ENCODE measurements around the gene PHF23. TPM values are rescaled to one million over a fixed set of nuclear protein-coding genes. Genes with fewer than 3 reads are reported as not detected.

The PHF23 gene
- total RNA-seq, 1 experiment from 2014 or later = 45.8 TPM

DNA sequence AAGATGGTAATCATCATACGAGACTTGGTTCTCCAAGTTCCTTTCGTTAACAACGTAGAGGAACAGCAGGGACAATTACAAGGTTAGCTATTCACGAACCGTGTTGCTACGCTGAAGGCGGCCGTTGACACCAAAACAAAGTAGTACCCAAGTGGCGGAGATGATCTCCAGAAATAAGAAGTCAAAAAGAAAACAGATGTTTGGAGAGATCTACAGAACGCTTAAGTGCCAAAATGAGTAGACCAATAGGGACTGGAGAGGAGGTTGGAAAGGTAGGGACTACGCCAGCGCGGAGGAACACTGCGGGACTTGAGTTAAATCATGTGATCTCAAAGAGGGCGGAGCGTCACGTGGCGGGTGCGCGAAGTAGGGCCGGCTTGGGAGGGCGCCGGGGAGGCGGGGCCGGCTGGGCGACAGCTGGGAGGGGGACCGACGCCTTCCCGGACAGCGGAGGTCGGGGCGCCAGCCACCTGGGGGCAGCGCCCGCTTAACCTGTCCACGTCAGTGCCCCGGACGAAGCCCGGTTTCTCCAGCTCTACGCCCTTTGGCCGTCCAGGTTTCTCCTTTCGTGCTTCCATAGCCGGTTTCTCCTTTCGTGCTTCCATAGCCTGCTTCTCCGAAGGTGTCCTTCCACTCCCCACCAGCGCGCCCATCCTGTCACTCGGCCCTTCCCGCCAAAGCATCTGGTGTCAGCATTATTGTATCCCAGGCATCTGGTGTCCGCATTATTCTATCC is 3.6 kb upstream of the PHF23 start (continued):
- no peak for TF ChIP-seq NR1H2 (CRISPR knock-in tag; IDR thresholded peaks at IDR 0.05)
- TF ChIP-seq EMX1 (CRISPR knock-in tag; IDR thresholded peaks at IDR 0.05) = peak; percentile 84; the same call in 1 of the 2 replicates
- TF ChIP-seq CTCF (IDR thresholded peaks at IDR 0.05) = no peak
- TF ChIP-seq ZBTB21 (CRISPR knock-in tag; IDR thresholded peaks at IDR 0.05; ENCODE audit: borderline replicate concordance) = no peak
- TF ChIP-seq, protein P1, sequence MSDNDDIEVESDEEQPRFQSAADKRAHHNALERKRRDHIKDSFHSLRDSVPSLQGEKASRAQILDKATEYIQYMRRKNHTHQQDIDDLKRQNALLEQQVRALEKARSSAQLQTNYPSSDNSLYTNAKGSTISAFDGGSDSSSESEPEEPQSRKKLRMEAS (CRISPR knock-in tag; IDR thresholded peaks at IDR 0.05) = peak; percentile 68
- no peak for TF ChIP-seq ZNF138 (CRISPR knock-in tag; conservative IDR thresholded peaks at IDR 0.05)
- TF ChIP-seq, protein P2, sequence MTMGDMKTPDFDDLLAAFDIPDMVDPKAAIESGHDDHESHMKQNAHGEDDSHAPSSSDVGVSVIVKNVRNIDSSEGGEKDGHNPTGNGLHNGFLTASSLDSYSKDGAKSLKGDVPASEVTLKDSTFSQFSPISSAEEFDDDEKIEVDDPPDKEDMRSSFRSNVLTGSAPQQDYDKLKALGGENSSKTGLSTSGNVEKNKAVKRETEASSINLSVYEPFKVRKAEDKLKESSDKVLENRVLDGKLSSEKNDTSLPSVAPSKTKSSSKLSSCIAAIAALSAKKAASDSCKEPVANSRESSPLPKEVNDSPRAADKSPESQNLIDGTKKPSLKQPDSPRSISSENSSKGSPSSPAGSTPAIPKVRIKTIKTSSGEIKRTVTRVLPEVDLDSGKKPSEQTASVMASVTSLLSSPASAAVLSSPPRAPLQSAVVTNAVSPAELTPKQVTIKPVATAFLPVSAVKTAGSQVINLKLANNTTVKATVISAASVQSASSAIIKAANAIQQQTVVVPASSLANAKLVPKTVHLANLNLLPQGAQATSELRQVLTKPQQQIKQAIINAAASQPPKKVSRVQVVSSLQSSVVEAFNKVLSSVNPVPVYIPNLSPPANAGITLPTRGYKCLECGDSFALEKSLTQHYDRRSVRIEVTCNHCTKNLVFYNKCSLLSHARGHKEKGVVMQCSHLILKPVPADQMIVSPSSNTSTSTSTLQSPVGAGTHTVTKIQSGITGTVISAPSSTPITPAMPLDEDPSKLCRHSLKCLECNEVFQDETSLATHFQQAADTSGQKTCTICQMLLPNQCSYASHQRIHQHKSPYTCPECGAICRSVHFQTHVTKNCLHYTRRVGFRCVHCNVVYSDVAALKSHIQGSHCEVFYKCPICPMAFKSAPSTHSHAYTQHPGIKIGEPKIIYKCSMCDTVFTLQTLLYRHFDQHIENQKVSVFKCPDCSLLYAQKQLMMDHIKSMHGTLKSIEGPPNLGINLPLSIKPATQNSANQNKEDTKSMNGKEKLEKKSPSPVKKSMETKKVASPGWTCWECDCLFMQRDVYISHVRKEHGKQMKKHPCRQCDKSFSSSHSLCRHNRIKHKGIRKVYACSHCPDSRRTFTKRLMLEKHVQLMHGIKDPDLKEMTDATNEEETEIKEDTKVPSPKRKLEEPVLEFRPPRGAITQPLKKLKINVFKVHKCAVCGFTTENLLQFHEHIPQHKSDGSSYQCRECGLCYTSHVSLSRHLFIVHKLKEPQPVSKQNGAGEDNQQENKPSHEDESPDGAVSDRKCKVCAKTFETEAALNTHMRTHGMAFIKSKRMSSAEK (CRISPR knock-in tag; IDR thresholded peaks at IDR 0.05; ENCODE audit: borderline replicate concordance) = peak; percentile 85; the same call in 1 of the 2 replicates
- 0 out of 2 replicates have a peak, but pooled peaks have one; percentile 28 for TF ChIP-seq MYBL2 (CRISPR knock-in tag; IDR thresholded peaks at IDR 0.05)
- TF ChIP-seq, protein P3, sequence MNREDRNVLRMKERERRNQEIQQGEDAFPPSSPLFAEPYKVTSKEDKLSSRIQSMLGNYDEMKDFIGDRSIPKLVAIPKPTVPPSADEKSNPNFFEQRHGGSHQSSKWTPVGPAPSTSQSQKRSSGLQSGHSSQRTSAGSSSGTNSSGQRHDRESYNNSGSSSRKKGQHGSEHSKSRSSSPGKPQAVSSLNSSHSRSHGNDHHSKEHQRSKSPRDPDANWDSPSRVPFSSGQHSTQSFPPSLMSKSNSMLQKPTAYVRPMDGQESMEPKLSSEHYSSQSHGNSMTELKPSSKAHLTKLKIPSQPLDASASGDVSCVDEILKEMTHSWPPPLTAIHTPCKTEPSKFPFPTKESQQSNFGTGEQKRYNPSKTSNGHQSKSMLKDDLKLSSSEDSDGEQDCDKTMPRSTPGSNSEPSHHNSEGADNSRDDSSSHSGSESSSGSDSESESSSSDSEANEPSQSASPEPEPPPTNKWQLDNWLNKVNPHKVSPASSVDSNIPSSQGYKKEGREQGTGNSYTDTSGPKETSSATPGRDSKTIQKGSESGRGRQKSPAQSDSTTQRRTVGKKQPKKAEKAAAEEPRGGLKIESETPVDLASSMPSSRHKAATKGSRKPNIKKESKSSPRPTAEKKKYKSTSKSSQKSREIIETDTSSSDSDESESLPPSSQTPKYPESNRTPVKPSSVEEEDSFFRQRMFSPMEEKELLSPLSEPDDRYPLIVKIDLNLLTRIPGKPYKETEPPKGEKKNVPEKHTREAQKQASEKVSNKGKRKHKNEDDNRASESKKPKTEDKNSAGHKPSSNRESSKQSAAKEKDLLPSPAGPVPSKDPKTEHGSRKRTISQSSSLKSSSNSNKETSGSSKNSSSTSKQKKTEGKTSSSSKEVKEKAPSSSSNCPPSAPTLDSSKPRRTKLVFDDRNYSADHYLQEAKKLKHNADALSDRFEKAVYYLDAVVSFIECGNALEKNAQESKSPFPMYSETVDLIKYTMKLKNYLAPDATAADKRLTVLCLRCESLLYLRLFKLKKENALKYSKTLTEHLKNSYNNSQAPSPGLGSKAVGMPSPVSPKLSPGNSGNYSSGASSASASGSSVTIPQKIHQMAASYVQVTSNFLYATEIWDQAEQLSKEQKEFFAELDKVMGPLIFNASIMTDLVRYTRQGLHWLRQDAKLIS (CRISPR knock-in tag; IDR thresholded peaks at IDR 0.05; ENCODE audit: borderline replicate concordance) = no peak
- TF ChIP-seq ZNF232 (CRISPR knock-in tag; IDR thresholded peaks at IDR 0.05) = no peak
- 0 out of 2 replicates have a peak, but pooled peaks have one; percentile 15 for TF ChIP-seq ETV6 (CRISPR knock-in tag; IDR thresholded peaks at IDR 0.05)
- peak; percentile 74 for TF ChIP-seq NFE2L1 (CRISPR knock-in tag; IDR thresholded peaks at IDR 0.05)
- no peak for TF ChIP-seq ZNF512 (CRISPR knock-in tag; IDR thresholded peaks at IDR 0.05; ENCODE audit: borderline replicate concordance)
- no peak for TF ChIP-seq ZNF671 (CRISPR knock-in tag; IDR thresholded peaks at IDR 0.05)
- TF ChIP-seq SOX15 (CRISPR knock-in tag; IDR thresholded peaks at IDR 0.05) = no peak
- TF ChIP-seq USF1 (CRISPR knock-in tag; IDR thresholded peaks at IDR 0.05) = peak; percentile 99
- no peak for TF ChIP-seq CBFB (CRISPR knock-in tag; IDR thresholded peaks at IDR 0.05; ENCODE audit: low read depth)
- TF ChIP-seq, protein P4, sequence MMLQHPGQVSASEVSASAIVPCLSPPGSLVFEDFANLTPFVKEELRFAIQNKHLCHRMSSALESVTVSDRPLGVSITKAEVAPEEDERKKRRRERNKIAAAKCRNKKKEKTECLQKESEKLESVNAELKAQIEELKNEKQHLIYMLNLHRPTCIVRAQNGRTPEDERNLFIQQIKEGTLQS (CRISPR knock-in tag; conservative IDR thresholded peaks at IDR 0.05) = no peak
- TF ChIP-seq, protein P5, sequence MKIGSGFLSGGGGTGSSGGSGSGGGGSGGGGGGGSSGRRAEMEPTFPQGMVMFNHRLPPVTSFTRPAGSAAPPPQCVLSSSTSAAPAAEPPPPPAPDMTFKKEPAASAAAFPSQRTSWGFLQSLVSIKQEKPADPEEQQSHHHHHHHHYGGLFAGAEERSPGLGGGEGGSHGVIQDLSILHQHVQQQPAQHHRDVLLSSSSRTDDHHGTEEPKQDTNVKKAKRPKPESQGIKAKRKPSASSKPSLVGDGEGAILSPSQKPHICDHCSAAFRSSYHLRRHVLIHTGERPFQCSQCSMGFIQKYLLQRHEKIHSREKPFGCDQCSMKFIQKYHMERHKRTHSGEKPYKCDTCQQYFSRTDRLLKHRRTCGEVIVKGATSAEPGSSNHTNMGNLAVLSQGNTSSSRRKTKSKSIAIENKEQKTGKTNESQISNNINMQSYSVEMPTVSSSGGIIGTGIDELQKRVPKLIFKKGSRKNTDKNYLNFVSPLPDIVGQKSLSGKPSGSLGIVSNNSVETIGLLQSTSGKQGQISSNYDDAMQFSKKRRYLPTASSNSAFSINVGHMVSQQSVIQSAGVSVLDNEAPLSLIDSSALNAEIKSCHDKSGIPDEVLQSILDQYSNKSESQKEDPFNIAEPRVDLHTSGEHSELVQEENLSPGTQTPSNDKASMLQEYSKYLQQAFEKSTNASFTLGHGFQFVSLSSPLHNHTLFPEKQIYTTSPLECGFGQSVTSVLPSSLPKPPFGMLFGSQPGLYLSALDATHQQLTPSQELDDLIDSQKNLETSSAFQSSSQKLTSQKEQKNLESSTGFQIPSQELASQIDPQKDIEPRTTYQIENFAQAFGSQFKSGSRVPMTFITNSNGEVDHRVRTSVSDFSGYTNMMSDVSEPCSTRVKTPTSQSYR (CRISPR knock-in tag; IDR thresholded peaks at IDR 0.05) = no peak
- no peak for TF ChIP-seq GRHL2 (CRISPR knock-in tag; IDR thresholded peaks at IDR 0.05; ENCODE audit: insufficient replicate concordance, severe bottlenecking)
